Breast epithelium (tissue), 4 donors: ENCODE measurements around the gene CLDN6. TPM values are rescaled to one million over a fixed set of nuclear protein-coding genes. Genes with fewer than 3 reads are reported as not detected.

Source experiments
- DNase-seq, 2 donors: peaks; one replicate each; pipeline ENCODE4 v3.0.0-alpha.2; 2019; ENCODE audit warnings: low spot score in 2 of 2
- H3K27ac ChIP-seq, 2 donors: fragments of 200-600 bp; sonication (generic) in 1 of 2; one replicate each; pipeline ENCODE4 v1.5.1; 2016 to 2019; ENCODE audit warnings: mild to moderate bottlenecking in 1 of 2
- H3K27me3 ChIP-seq, 2 donors: fragments of 200-600 bp; sonication (generic) in 1 of 2; one replicate each; pipeline versions ENCODE4 v1.5.1 to v1.6.0; 2017 to 2019; ENCODE audit warnings: control low read depth in 1 of 2, mild to moderate bottlenecking in 1 of 2
- H3K36me3 ChIP-seq: fragments of 200-600 bp; one replicate; pipeline ENCODE4 v1.5.1; 2019
- H3K4me1 ChIP-seq, 2 donors: fragments of 200-600 bp; sonication (generic); one replicate each; pipeline ENCODE4 v1.5.1; 2016 to 2019; ENCODE audit warnings: control low read depth in 1 of 2
- H3K4me3 ChIP-seq, 3 donors: fragments of 200-600 bp; sonication (generic); 1 replicate in 2 of 3; 2 replicates in 1 of 3; pipeline ENCODE4 v1.5.1; 2016 to 2019; ENCODE audit warnings: mild to moderate bottlenecking in 3 of 3, moderate library complexity in 2 of 3
- H3K9me3 ChIP-seq, 2 donors: fragments of 200-600 bp; sonication (generic) in 1 of 2; one replicate each; pipeline ENCODE4 v1.5.1; 2016 to 2019; ENCODE audit warnings: control low read depth in 1 of 2
- CTCF ChIP-seq, 3 donors: fragments of 450-650 bp; IDR thresholded peaks; one replicate each; pipeline ENCODE4 v1.5.1; 2016 to 2017; ENCODE audit warnings: antibody characterized with exemption in 3 of 3, mild to moderate bottlenecking in 3 of 3, moderate library complexity in 3 of 3
- POLR2A ChIP-seq: fragments of 450-650 bp; IDR thresholded peaks from one replicate; pipeline ENCODE4 v1.6.1; 2016; ENCODE audit warnings: antibody characterized with exemption, mild to moderate bottlenecking, moderate library complexity
- POLR2AphosphoS5 ChIP-seq, 3 donors: sonication (generic); formaldehyde crosslinking; IDR thresholded peaks; one replicate each; pipeline ENCODE4 v1.6.1; 2017; ENCODE audit warnings: antibody characterized with exemption in 3 of 3
- intact Hi-C: fragments of 100-400 bp; cut with DNase I; formaldehyde crosslinking; loops from one replicate; pipeline ENCODE4 v1.15.1; 2023; ENCODE audit warnings: low total_unique reads
- total RNA-seq, 3 donors: library from RNA; depleted of rRNA; stranded (reverse); fragments of >200 nt; gene quantifications; one replicate each; pipeline ENCODE4 v1.1.0, GENCODE V29; 2016

The CLDN6 gene
- total RNA-seq, 3 donors from 2014 or later, result not detected

GRCh38 chr16:2968368-2968737 lies 49.6 kb downstream of the CLDN6 start:
- no peaks in the 10 kb centered on the region for H3K9me3 ChIP-seq
- DNase-seq, result no peak
- H3K27ac ChIP-seq, result no peak overlapping the region
- no peaks in the 10 kb centered on the region for H3K36me3 ChIP-seq
- H3K4me1 ChIP-seq, result peaks cover 18 to 26% of the 10 kb centered on the region in 2 donors
- intact Hi-C loops, result no loop called here
- H3K27me3 ChIP-seq, result peaks cover 25 to 47% of the 10 kb centered on the region in 2 donors
- peak overlapping the region; percentile 64 to 86 (median 73) for H3K4me3 ChIP-seq
- TF ChIP-seq CTCF (IDR thresholded peaks at IDR 0.05) (no peak), POLR2A (no peak), POLR2AphosphoS5 (IDR thresholded peaks at IDR 0.05) (no peak)

- no peaks in the 10 kb centered on the region for H3K36me3 ChIP-seq
- no peak overlapping the region for H3K4me3 ChIP-seq
- H3K9me3 ChIP-seq, result no peaks in the 10 kb centered on the region
- no peak for DNase-seq
- TF ChIP-seq CTCF (IDR thresholded peaks at IDR 0.05) (no peak), POLR2A (no peak), POLR2AphosphoS5 (IDR thresholded peaks at IDR 0.05) (no peak)
- no peak overlapping the region for H3K27ac ChIP-seq
- peaks cover 18 to 28% of the 10 kb centered on the region in 2 donors for H3K4me1 ChIP-seq
- intact Hi-C loops, result no loop called here
- peaks cover 29 to 54% of the 10 kb centered on the region in 2 donors for H3K27me3 ChIP-seq
These were observed 50.2 kb downstream of the CLDN6 start for GRCh38 chr16:2967721-2968161.

GRCh38 chr16:2967211-2967631 lies 50.8 kb downstream of the CLDN6 start:
- Histone ChIP-seq H3K9me3 (no peaks in the 10 kb centered on the region), H3K36me3 (no peaks in the 10 kb centered on the region), H3K27ac (no peak overlapping the region), H3K27me3 (peaks cover 29 to 59% of the 10 kb centered on the region in 2 donors), H3K4me3 (peak overlapping the region in 2 of 3 donors; percentile 33 to 56), H3K4me1 (peaks cover 18 to 28% of the 10 kb centered on the region in 2 donors)
- DNase-seq, result no peak
- intact Hi-C loops, result no loop called here
- TF ChIP-seq POLR2AphosphoS5 (IDR thresholded peaks at IDR 0.05) (no peak), POLR2A (no peak), CTCF (IDR thresholded peaks at IDR 0.05) (no peak)

- TF ChIP-seq POLR2AphosphoS5 (IDR thresholded peaks at IDR 0.05) (no peak), POLR2A (no peak), CTCF (IDR thresholded peaks at IDR 0.05) (no peak)
These were observed 51.2 kb downstream of the CLDN6 start for GRCh38 chr16:2966808-2967191.

GRCh38 chr16:2966043-2966807 lies 51.8 kb downstream of the CLDN6 start:
- H3K4me3 ChIP-seq, result peak overlapping the region in 2 of 3 donors; percentile 33 to 56
- H3K9me3 ChIP-seq, result no peaks in the 10 kb centered on the region
- TF ChIP-seq POLR2A, result no peak
- TF ChIP-seq POLR2AphosphoS5 (IDR thresholded peaks at IDR 0.05), result no peak
- TF ChIP-seq CTCF (IDR thresholded peaks at IDR 0.05), result no peak
- intact Hi-C loops, result no loop called here
- H3K4me1 ChIP-seq, result peaks cover 18 to 28% of the 10 kb centered on the region in 2 donors
- DNase-seq, result no peak
- no peak overlapping the region for H3K27ac ChIP-seq
- H3K36me3 ChIP-seq, result no peaks in the 10 kb centered on the region
- H3K27me3 ChIP-seq, result peaks cover 29 to 64% of the 10 kb centered on the region in 2 donors

More at GRCh38 chr16:2966808-2967191, 51.2 kb downstream of the CLDN6 start:
- Histone ChIP-seq H3K9me3 (no peaks in the 10 kb centered on the region), H3K4me1 (peaks cover 18 to 28% of the 10 kb centered on the region in 2 donors), H3K27me3 (peaks cover 29 to 63% of the 10 kb centered on the region in 2 donors), H3K4me3 (peak overlapping the region in 2 of 3 donors; percentile 33 to 56), H3K27ac (no peak overlapping the region), H3K36me3 (no peaks in the 10 kb centered on the region)
- intact Hi-C loops, result no loop called here
- no peak for DNase-seq
